Measurements from ENCODE around the gene HTT. TPM values are rescaled to one million over a fixed set of nuclear protein-coding genes. Genes with fewer than 3 reads are reported as not detected.

Gene HTT
- total RNA-seq, 6 experiments from 2014 or later: 25.5 to 37.8 (median 30.3) TPM

GRCh38 chr4:3201718-3202702 lies 127.5 kb downstream of the HTT start:
- ATAC-seq (peak in 1 of 4 donors; percentile 61), DNase-seq (no peak)
- intact Hi-C loops (cut with DNase I): no loop called here
- H3K4me3 ChIP-seq: no peak overlapping the region
- TF ChIP-seq CTCF (IDR thresholded peaks at IDR 0.05) (no peak), POLR2A (IDR thresholded peaks at IDR 0.05) (no peak)
- H3K27ac ChIP-seq: peak overlapping the region; percentile 85 to 96 (median 89)
- peaks cover 0 to 58% (median 24%) of the 10 kb centered on the region in 4 donors for H3K4me1 ChIP-seq
- 46% methylated on average over 7 of the region's 11 CpGs for WGBS (ENCODE audit: insufficient coverage, low coverage, low lambda C conversion rate, missing lambda C conversion rate)
- no peaks in the 10 kb centered on the region for H3K27me3 ChIP-seq
- H3K36me3 ChIP-seq: peaks cover 0 to 13% (median 6%) of the 10 kb centered on the region in 4 donors
- H3K9me3 ChIP-seq: no peaks in the 10 kb centered on the region

GRCh38 chr4:3202836-3203820 lies 128.6 kb downstream of the HTT start:
- no peaks in the 10 kb centered on the region for H3K9me3 ChIP-seq
- peaks cover 0 to 13% (median 6%) of the 10 kb centered on the region in 4 donors for H3K36me3 ChIP-seq
- 11% methylated on average over 11 of the region's 22 CpGs for WGBS (ENCODE audit: insufficient coverage, low coverage, low lambda C conversion rate, missing lambda C conversion rate)
- H3K4me1 ChIP-seq: peaks cover 0 to 65% (median 26%) of the 10 kb centered on the region in 4 donors
- ATAC-seq (peak; percentile 48 to 71 (median 60)), DNase-seq (peak; percentile 64 to 79 (median 77))
- intact Hi-C loops (cut with DNase I): no loop called here
- peak overlapping the region; percentile 85 to 96 (median 89) for H3K27ac ChIP-seq
- peak overlapping the region in 2 of 3 donors; percentile 10 to 11 for H3K4me3 ChIP-seq
- no peak for TF ChIP-seq POLR2A (IDR thresholded peaks at IDR 0.05)
- no peak for TF ChIP-seq CTCF (IDR thresholded peaks at IDR 0.05)
- no peaks in the 10 kb centered on the region for H3K27me3 ChIP-seq

DNA sequence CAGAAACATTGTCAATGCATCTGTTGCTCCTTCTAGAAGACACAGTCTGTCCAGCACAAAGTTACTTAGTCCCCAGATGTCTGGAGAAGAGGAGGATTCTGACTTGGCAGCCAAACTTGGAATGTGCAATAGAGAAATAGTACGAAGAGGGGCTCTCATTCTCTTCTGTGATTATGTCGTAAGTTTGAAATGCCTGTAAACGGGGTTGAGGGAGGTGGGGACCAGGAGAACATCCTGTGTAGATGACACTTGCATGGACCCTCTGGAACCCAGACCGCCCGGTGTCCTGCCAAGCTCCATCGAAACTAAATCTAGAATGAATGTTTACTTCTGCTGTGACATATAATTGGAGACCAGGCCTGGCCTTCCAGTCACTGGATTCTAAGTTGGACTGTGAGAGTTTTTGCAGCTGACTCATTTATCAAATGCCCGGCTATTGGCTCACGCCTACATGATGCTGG lies 129.5 kb downstream of the HTT start:
- peak in 2 of 3 donors; percentile 53 to 73 for DNase-seq
- 35% methylated on average over 8 of the region's 8 CpGs for WGBS (ENCODE audit: insufficient coverage, low coverage, low lambda C conversion rate, missing lambda C conversion rate)
- Histone ChIP-seq H3K9me3 (no peaks in the 10 kb centered on the region), H3K4me1 (peaks cover 0 to 71% (median 26%) of the 10 kb centered on the region in 4 donors), H3K27ac (peak overlapping the region; percentile 85 to 96 (median 89)), H3K27me3 (no peaks in the 10 kb centered on the region), H3K36me3 (peaks cover 0 to 17% (median 6%) of the 10 kb centered on the region in 4 donors), H3K4me3 (peak overlapping the region in 1 of 3 donors; percentile 3)
- peak; percentile 33 for TF ChIP-seq POLR2A (IDR thresholded peaks at IDR 0.05)
- TF ChIP-seq CTCF (IDR thresholded peaks at IDR 0.05): no peak
- intact Hi-C loops (cut with DNase I): no loop called here
- ATAC-seq: peak; percentile 45 to 58 (median 53)

GRCh38 chr4:3205995-3206394 lies 131.5 kb downstream of the HTT start:
- H3K27ac ChIP-seq: peak overlapping the region; percentile 85 to 96 (median 89)
- 44% methylated on average over 11 of the region's 11 CpGs for WGBS (ENCODE audit: insufficient coverage, low coverage, low lambda C conversion rate, missing lambda C conversion rate)
- peaks cover 0 to 18% (median 2%) of the 10 kb centered on the region in 4 donors for H3K36me3 ChIP-seq
- TF ChIP-seq POLR2A (IDR thresholded peaks at IDR 0.05) (peak; percentile 25), CTCF (IDR thresholded peaks at IDR 0.05) (peak in 1 of 4 donors; percentile 5)
- no peak overlapping the region for H3K4me3 ChIP-seq
- peaks cover 0 to 71% (median 26%) of the 10 kb centered on the region in 4 donors for H3K4me1 ChIP-seq
- ATAC-seq: peak; percentile 36 to 81 (median 75)
- no peaks in the 10 kb centered on the region for H3K9me3 ChIP-seq
- H3K27me3 ChIP-seq: no peaks in the 10 kb centered on the region
- intact Hi-C loops (cut with DNase I): no loop called here
- DNase-seq: peak; percentile 56 to 88 (median 85)
